Activated CD8-positive, alpha-beta T cell treated with anti-CD3 and anti-CD28 coated beads for 36 hours (primary cell): ENCODE results near the gene CDC16. TPM values are rescaled to one million over a fixed set of nuclear protein-coding genes. Genes with fewer than 3 reads are reported as not detected.

ENCODE experiments used
- ATAC-seq: fragments of 200-7000 bp; cut with Tn5 transposase; one replicate; pipeline ENCODE4 v1.10.0; 2021; ENCODE audit warnings: mild to moderate bottlenecking, moderate library complexity
- CTCF ChIA-PET: fragments of 350-600 bp; sonication (Branson Sonifier 250); formaldehyde crosslinking; loops from one replicate; lab custom pipeline; 2021; ENCODE audit warnings: antibody characterized with exemption; lab: Charles Lee
- POLR2A ChIA-PET: fragments of 350-600 bp; sonication (Branson Sonifier 250); formaldehyde crosslinking; loops from one replicate; lab custom pipeline; 2021; ENCODE audit warnings: antibody characterized with exemption; lab: Charles Lee
- DNase-seq: peaks from one replicate; pipeline ENCODE4 v3.0.0-alpha.2; 2020
- H3K27ac Mint-ChIP-seq: one replicate; pipeline ENCODE4 v1.8.0; 2021; ENCODE audit warnings: mild to moderate bottlenecking, mixed read lengths
- H3K27me3 Mint-ChIP-seq: one replicate; pipeline ENCODE4 v1.8.0; 2021; ENCODE audit warnings: mixed read lengths
- H3K36me3 Mint-ChIP-seq: one replicate; pipeline ENCODE4 v1.8.0; 2021; ENCODE audit warnings: low read depth, mixed read lengths
- H3K4me1 Mint-ChIP-seq: one replicate; pipeline ENCODE4 v1.8.0; 2021; ENCODE audit warnings: low read depth, mixed read lengths
- H3K4me3 Mint-ChIP-seq: one replicate; pipeline ENCODE4 v1.8.0; 2021; ENCODE audit warnings: mild to moderate bottlenecking, moderate library complexity, mixed read lengths
- H3K9me3 Mint-ChIP-seq: one replicate; pipeline ENCODE4 v1.8.0; 2021; ENCODE audit warnings: mixed read lengths
- intact Hi-C: fragments of 100-400 bp; cut with micrococcal nuclease; formaldehyde crosslinking; loops from one replicate; pipeline ENCODE4 v1.10.0; 2022
- total RNA-seq, 2 experiments: library from RNA; stranded (reverse); gene quantifications; one replicate each; pipeline ENCODE4 v1.2.3, GENCODE V29; 2021
- TF ChIP-seq, protein P1 (sequence below): fragments of 200-600 bp; IDR thresholded peaks from one replicate; pipeline ENCODE4 v1.8.0; 2022; ENCODE audit warnings: antibody characterized with exemption, mild to moderate bottlenecking

The CDC16 gene
- total RNA-seq, 2 experiments from 2014 or later: 72.5 to 76.0 TPM

DNA sequence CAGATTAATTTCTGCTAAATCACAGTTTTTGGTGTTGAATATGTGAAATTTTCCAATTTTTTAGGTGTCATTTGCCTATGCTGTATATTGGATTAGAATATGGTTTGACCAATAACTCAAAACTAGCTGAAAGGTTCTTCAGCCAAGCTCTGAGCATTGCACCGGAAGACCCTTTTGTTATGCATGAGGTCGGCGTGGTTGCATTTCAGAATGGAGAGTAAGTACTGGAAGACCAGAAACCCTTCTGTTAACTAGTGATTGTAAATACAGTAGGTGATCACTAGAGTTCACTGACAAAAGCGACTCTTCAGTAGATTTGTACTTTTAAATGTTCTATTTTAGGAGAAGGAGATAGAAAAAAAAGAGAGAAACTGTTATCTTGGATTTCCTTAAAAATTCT lies 22.3 kb downstream of the CDC16 start:
- H3K27me3 Mint-ChIP-seq: no peaks in the 10 kb centered on the region
- H3K9me3 Mint-ChIP-seq: no peaks in the 10 kb centered on the region
- no peak for ATAC-seq
- intact Hi-C loops: no loop called here
- ChIA-PET POLR2A (interaction anchor here (1.3 to 1.6 kb wide), 3 partner anchors 8 to 33 kb away, joined by 3 to 4 read pairs (median 4); no protein-coding TSS in a partner anchor), CTCF (interaction anchor here (1.0 kb wide), 1 partner anchor 31 kb away, joined by 3 read pairs; no protein-coding TSS in a partner anchor)
- no peak for DNase-seq
- no peak overlapping the region for H3K27ac Mint-ChIP-seq
- TF ChIP-seq, protein P1, sequence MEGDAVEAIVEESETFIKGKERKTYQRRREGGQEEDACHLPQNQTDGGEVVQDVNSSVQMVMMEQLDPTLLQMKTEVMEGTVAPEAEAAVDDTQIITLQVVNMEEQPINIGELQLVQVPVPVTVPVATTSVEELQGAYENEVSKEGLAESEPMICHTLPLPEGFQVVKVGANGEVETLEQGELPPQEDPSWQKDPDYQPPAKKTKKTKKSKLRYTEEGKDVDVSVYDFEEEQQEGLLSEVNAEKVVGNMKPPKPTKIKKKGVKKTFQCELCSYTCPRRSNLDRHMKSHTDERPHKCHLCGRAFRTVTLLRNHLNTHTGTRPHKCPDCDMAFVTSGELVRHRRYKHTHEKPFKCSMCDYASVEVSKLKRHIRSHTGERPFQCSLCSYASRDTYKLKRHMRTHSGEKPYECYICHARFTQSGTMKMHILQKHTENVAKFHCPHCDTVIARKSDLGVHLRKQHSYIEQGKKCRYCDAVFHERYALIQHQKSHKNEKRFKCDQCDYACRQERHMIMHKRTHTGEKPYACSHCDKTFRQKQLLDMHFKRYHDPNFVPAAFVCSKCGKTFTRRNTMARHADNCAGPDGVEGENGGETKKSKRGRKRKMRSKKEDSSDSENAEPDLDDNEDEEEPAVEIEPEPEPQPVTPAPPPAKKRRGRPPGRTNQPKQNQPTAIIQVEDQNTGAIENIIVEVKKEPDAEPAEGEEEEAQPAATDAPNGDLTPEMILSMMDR: no peak
- peaks cover 17% of the 10 kb centered on the region for H3K4me1 Mint-ChIP-seq
- no peak overlapping the region for H3K4me3 Mint-ChIP-seq
- H3K36me3 Mint-ChIP-seq: peaks cover 52% of the 10 kb centered on the region

DNA sequence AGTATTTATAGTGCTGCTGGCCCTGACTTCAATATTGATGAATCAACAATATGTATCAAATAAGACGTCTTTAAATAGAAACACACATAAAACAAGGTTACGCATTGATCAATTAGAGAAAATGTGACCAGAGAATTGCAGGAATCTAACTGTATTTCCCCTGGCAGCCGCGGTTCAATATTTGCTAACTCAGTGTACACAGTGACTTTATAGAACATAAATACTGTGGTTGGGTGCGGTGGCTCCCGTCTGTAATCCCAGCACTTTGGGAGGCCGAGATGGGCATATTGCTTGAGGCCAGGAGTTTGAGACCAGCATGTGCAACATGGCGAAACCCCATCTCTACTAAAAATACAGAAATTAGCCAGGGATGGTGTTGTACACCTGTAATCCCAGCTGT lies 23.9 kb downstream of the CDC16 start:
- H3K36me3 Mint-ChIP-seq: peaks cover 63% of the 10 kb centered on the region
- peaks cover 31% of the 10 kb centered on the region for H3K4me1 Mint-ChIP-seq
- ATAC-seq: no peak
- intact Hi-C loops: no loop called here
- ChIA-PET CTCF (interaction anchor here (0.7 to 1.3 kb wide), 3 partner anchors 21 to 59 kb away, joined by 3 read pairs; no protein-coding TSS in a partner anchor), POLR2A (interaction anchor here (1.0 kb wide), 1 partner anchor 65 kb away, joined by 3 read pairs; no protein-coding TSS in a partner anchor)
- TF ChIP-seq, protein P1: no peak
- no peak overlapping the region for H3K4me3 Mint-ChIP-seq
- DNase-seq: no peak
- no peak overlapping the region for H3K27ac Mint-ChIP-seq
- no peaks in the 10 kb centered on the region for H3K27me3 Mint-ChIP-seq
- no peaks in the 10 kb centered on the region for H3K9me3 Mint-ChIP-seq

DNA sequence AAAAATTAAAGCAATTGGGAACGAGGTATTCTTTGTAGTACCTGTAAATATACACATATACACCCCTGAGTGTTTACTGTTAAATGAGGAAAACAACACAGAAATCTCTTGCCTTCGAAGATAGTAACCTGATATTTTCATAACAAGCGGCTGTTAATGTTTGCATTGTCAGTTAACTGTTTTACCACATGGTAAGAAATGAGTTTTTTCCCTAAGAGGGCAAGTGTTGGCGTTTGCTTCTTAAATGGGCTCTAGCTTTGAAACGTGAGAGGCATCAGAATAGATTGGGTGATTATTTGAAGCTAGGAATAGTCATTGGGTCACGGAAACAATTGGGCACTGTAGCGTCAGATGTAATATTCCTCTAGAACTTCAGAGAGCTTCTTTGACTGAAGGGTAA lies 24.7 kb downstream of the CDC16 start:
- ChIA-PET CTCF (no interaction called here), POLR2A (interaction anchor here (0.7 kb wide), 1 partner anchor 11 kb away, joined by 3 read pairs; no protein-coding TSS in a partner anchor)
- no peaks in the 10 kb centered on the region for H3K9me3 Mint-ChIP-seq

DNA sequence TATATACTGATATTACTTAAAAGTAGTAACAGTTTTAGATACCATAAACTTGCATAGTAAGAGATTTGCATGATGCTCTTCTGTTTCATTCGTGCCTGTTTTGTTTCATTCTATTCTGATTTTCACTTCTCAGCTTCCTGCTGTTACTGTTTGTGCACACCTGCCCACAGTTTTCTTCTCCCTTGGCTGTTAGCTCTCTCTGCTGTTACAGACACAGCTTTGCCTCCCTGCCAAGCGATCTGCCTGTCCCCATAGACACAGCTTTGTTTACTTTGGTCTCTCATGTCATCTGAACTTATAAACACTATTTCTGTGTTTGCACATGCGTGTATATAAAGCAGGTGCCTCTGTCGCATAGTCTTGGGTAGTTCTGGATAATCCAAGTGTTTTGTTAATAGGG lies 25.3 kb downstream of the CDC16 start:
- no peak overlapping the region for H3K4me3 Mint-ChIP-seq
- POLR2A ChIA-PET: interaction anchor here (0.7 kb wide), 1 partner anchor 11 kb away, joined by 3 read pairs; no protein-coding TSS in a partner anchor
- no peak overlapping the region for H3K27ac Mint-ChIP-seq
- intact Hi-C loops: no loop called here
- no peak for DNase-seq
- H3K36me3 Mint-ChIP-seq: peaks cover 59% of the 10 kb centered on the region
- no peaks in the 10 kb centered on the region for H3K27me3 Mint-ChIP-seq
- no peak for ATAC-seq
- TF ChIP-seq, protein P1: no peak
- no peaks in the 10 kb centered on the region for H3K9me3 Mint-ChIP-seq
- peaks cover 32% of the 10 kb centered on the region for H3K4me1 Mint-ChIP-seq
- CTCF ChIA-PET: no interaction called here

More for the DNA sequence above, 24.7 kb downstream of the CDC16 start:
- Mint-ChIP-seq H3K4me3 (no peak overlapping the region), H3K4me1 (peaks cover 34% of the 10 kb centered on the region), H3K36me3 (peaks cover 62% of the 10 kb centered on the region), H3K27ac (no peak overlapping the region), H3K27me3 (no peaks in the 10 kb centered on the region)
- intact Hi-C loops: no loop called here
- DNase-seq (no peak), ATAC-seq (no peak)
- TF ChIP-seq, protein P1: no peak

DNA sequence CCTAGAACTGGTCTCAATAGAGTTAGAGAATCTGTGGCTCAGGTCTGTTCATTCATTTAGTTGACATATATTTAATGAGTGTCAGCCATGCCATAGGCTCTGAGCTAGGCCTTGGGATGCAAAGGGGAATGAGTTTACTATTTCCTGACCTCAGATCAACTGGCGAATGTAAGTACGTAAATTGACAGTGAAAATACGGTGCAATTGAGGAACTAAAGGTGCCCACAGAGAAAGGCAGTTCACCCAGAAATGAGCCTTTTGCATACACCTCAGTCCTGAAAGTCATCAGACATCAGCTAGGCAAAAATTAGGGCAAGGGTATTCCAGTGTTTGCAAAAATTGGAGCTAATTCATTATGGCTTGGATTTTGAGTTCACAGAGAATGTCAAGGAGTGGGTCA lies 26.1 kb downstream of the CDC16 start:
- DNase-seq (no peak), ATAC-seq (no peak)
- ChIA-PET CTCF (no interaction called here), POLR2A (interaction anchor here (0.9 kb wide), 1 partner anchor 9 kb away, joined by 5 read pairs; no protein-coding TSS in a partner anchor)
- Mint-ChIP-seq H3K27ac (peak overlapping the region; percentile 34), H3K4me3 (no peak overlapping the region), H3K36me3 (peaks cover 58% of the 10 kb centered on the region), H3K27me3 (no peaks in the 10 kb centered on the region), H3K4me1 (peaks cover 32% of the 10 kb centered on the region), H3K9me3 (no peaks in the 10 kb centered on the region)
- TF ChIP-seq, protein P1: no peak
- intact Hi-C loops: no loop called here
